A549 (cell line): Measurements from ENCODE around the gene STARD9. TPM values are rescaled to one million over a fixed set of nuclear protein-coding genes. Genes with fewer than 3 reads are reported as not detected.

Source experiments
- ATAC-seq, 2 experiments: fragments of 200-7000 bp in 1 of 2; fragments of >200 bp in 1 of 2; cut with Nextera tagmentation in 1 of 2; cut with Tn5 transposase in 1 of 2; 3 replicates each; pipeline versions ENCODE4 v1.8.0 to v1.9.1; 2018 to 2020; ENCODE audit warnings: mild to moderate bottlenecking in 1 of 2, moderate library complexity in 1 of 2
- CTCF ChIA-PET: fragments of 300-600 bp; sonication (Branson Sonifier 250); formaldehyde crosslinking; extraction: SDS; loops from one replicate; lab custom pipeline; 2021; ENCODE audit warnings: antibody characterized with exemption, inconsistent platforms; lab: Yijun Ruan, JAX
- POLR2A ChIA-PET: fragments of 350-600 bp; formaldehyde crosslinking; extraction: SDS; loops from one replicate; lab custom pipeline; 2021; ENCODE audit warnings: antibody characterized with exemption, inconsistent platforms; lab: Yijun Ruan, JAX
- DNase-seq, 2 experiments: peaks; one replicate each; pipeline versions ENCODE4 v3.0.0 to v3.0.0-alpha.2; 2011 to 2016; ENCODE audit warnings: low read depth in 1 of 2, low spot score in 1 of 2
- FAIRE-seq: peaks from 2 replicates; lab custom pipeline; 2011; peaks lifted over from hg19 to GRCh38; lab: Jason Lieb, UNC
- H3K27ac ChIP-seq, 2 experiments: fragments of >200 bp; sonication (Bioruptor Twin); formaldehyde crosslinking; 3 replicates each; pipeline ENCODE4 v1.5.1; 2016 to 2017
- H3K4me1 ChIP-seq: fragments of >200 bp; sonication (Bioruptor Twin); formaldehyde crosslinking; 3 replicates; pipeline ENCODE4 v1.6.1; 2016
- H3K4me2 ChIP-seq: fragments of >200 bp; sonication (Bioruptor Twin); formaldehyde crosslinking; 3 replicates; pipeline ENCODE4 v1.6.1; 2016
- H3K4me3 ChIP-seq: fragments of >200 bp; sonication (Bioruptor Twin); formaldehyde crosslinking; 3 replicates; pipeline ENCODE4 v1.5.1; 2016
- H3K9me3 ChIP-seq: fragments of >200 bp; sonication (Bioruptor Twin); formaldehyde crosslinking; 3 replicates; pipeline ENCODE4 v1.6.1; 2016
- ATOH8 ChIP-seq: fragments of 250-450 bp; sonication (Bioruptor Pico); IDR thresholded peaks from 2 replicates; pipeline ENCODE4 v1.5.0; 2020; ENCODE audit warnings: low read depth, mild to moderate bottlenecking, moderate library complexity
- BCL3 ChIP-seq: fragments of >200 bp; sonication (Bioruptor Twin); formaldehyde crosslinking; IDR thresholded peaks from 3 replicates; pipeline ENCODE4 v1.6.1; 2016
- CBX2 ChIP-seq: fragments of 200-600 bp; sonication (generic); IDR thresholded peaks from 2 replicates; pipeline ENCODE4 v1.6.1; 2016; ENCODE audit warnings: low read depth, mild to moderate bottlenecking, borderline replicate concordance
- CEBPB ChIP-seq, 2 experiments: fragments of >200 bp in 1 of 2; sonication (Bioruptor Twin) in 1 of 2; formaldehyde crosslinking in 1 of 2; IDR thresholded peaks; 2 replicates each; pipeline ENCODE4 v1.6.1; 2012 to 2016
- E2F6 ChIP-seq: IDR thresholded peaks from 2 replicates; pipeline ENCODE4 v1.6.1; 2012; ENCODE audit warnings: low read depth, borderline replicate concordance
- EHF ChIP-seq: fragments of 250-450 bp; sonication (Bioruptor Pico); IDR thresholded peaks from 2 replicates; pipeline ENCODE4 v1.5.0; 2020; ENCODE audit warnings: mild to moderate bottlenecking
- ELK1 ChIP-seq: fragments of 150-350 bp; IDR thresholded peaks from 2 replicates; pipeline ENCODE4 v1.6.1; 2014; ENCODE audit warnings: low read depth, mild to moderate bottlenecking, low read length
- EP300 ChIP-seq, 2 experiments: fragments of >200 bp; sonication (Bioruptor Twin); formaldehyde crosslinking; IDR thresholded peaks; 2 replicates in 1 of 2; 3 replicates in 1 of 2; pipeline ENCODE4 v1.6.1; 2016 to 2017
- FOXS1 ChIP-seq: fragments of 250-450 bp; sonication (Bioruptor Pico); IDR thresholded peaks from 2 replicates; pipeline ENCODE4 v1.5.0; 2020; ENCODE audit warnings: mild to moderate bottlenecking, moderate library complexity
- HEYL ChIP-seq: fragments of 250-450 bp; sonication (Bioruptor Pico); IDR thresholded peaks from 2 replicates; pipeline ENCODE4 v1.8.0; 2021; ENCODE audit warnings: mild to moderate bottlenecking, moderate library complexity
- HOXA7 ChIP-seq: fragments of 250-450 bp; sonication (Bioruptor Pico); IDR thresholded peaks from 2 replicates; pipeline ENCODE4 v1.5.0; 2020; ENCODE audit warnings: mild to moderate bottlenecking, moderate library complexity
- HOXB13 ChIP-seq: fragments of 250-450 bp; sonication (Bioruptor Pico); IDR thresholded peaks from 2 replicates; pipeline ENCODE4 v1.5.0; 2020; ENCODE audit warnings: low read depth, mild to moderate bottlenecking, moderate library complexity
- HOXB5 ChIP-seq: fragments of 250-450 bp; sonication (Bioruptor Pico); IDR thresholded peaks from 2 replicates; pipeline ENCODE4 v1.5.0; 2020; ENCODE audit warnings: mild to moderate bottlenecking, moderate library complexity
- JUNB ChIP-seq: fragments of >200 bp; sonication (Bioruptor Twin); formaldehyde crosslinking; IDR thresholded peaks from 2 replicates; pipeline ENCODE4 v1.6.1; 2016
- KDM5A ChIP-seq: fragments of 200-600 bp; sonication (generic); IDR thresholded peaks from 2 replicates; pipeline ENCODE4 v1.6.1; 2016; ENCODE audit warnings: antibody characterized with exemption, mild to moderate bottlenecking
- MAFK ChIP-seq: fragments of 450-650 bp; IDR thresholded peaks from 2 replicates; pipeline ENCODE4 v1.6.1; 2014; ENCODE audit not compliant: partially characterized antibody
- MAX ChIP-seq: IDR thresholded peaks from 2 replicates; pipeline ENCODE4 v1.6.1; 2012
- MAZ ChIP-seq: fragments of 150-350 bp; IDR thresholded peaks from 2 replicates; pipeline ENCODE4 v1.6.1; 2014; ENCODE audit warnings: antibody characterized with exemption, low read depth, low read length, borderline replicate concordance
- MYC ChIP-seq: IDR thresholded peaks from 2 replicates; pipeline ENCODE4 v1.6.1; 2012; ENCODE audit warnings: mild to moderate bottlenecking, inconsistent platforms, low read length, improper control_type of control experiment, borderline replicate concordance
- NPAS2 ChIP-seq: fragments of 250-450 bp; sonication (Bioruptor Pico); IDR thresholded peaks from 2 replicates; pipeline ENCODE4 v1.8.0; 2022; ENCODE audit warnings: mild to moderate bottlenecking, moderate library complexity, borderline replicate concordance
- NR3C1 ChIP-seq: fragments of >200 bp; sonication (Bioruptor Twin); formaldehyde crosslinking; IDR thresholded peaks from 3 replicates; pipeline ENCODE4 v1.6.1; 2017
- PHF8 ChIP-seq: fragments of 200-600 bp; sonication (generic); IDR thresholded peaks from 2 replicates; pipeline ENCODE4 v1.6.1; 2016; ENCODE audit warnings: low read depth, mild to moderate bottlenecking, antibody characterized with exemption, moderate library complexity, borderline replicate concordance
- RFX5 ChIP-seq: fragments of 450-650 bp; IDR thresholded peaks from 2 replicates; pipeline ENCODE4 v1.7.1; 2014; ENCODE audit warnings: antibody characterized with exemption, mild to moderate bottlenecking, moderate library complexity
- RNF2 ChIP-seq: fragments of 200-600 bp; sonication (generic); IDR thresholded peaks from 2 replicates; pipeline ENCODE4 v1.6.1; 2016; ENCODE audit warnings: low read depth, mild to moderate bottlenecking, antibody characterized with exemption, moderate library complexity, borderline replicate concordance
- SREBF2 ChIP-seq: fragments of 450-650 bp; IDR thresholded peaks from 2 replicates; pipeline ENCODE4 v1.6.1; 2014; ENCODE audit warnings: mild to moderate bottlenecking, moderate library complexity
- TFCP2L1 ChIP-seq: fragments of 250-450 bp; sonication (Bioruptor Pico); IDR thresholded peaks from 2 replicates; pipeline ENCODE4 v1.5.0; 2021; ENCODE audit warnings: mild to moderate bottlenecking
- TP53 ChIP-seq: fragments of 250-450 bp; sonication (Bioruptor Pico); IDR thresholded peaks from 2 replicates; pipeline ENCODE4 v1.5.0; 2021; ENCODE audit warnings: mild to moderate bottlenecking, moderate library complexity
- ZSCAN20 ChIP-seq: fragments of 250-450 bp; sonication (Bioruptor Pico); IDR thresholded peaks from 2 replicates; pipeline ENCODE4 v1.8.0; 2022; ENCODE audit warnings: mild to moderate bottlenecking, moderate library complexity
- WGBS: methylation state at CpG from one replicate; pipeline ENCODE4 v1.1.6; 2017; ENCODE audit errors: missing lambda C conversion rate; 5-methylcytosine and 5-hydroxymethylcytosine counted together
- polyA plus RNA-seq, 4 experiments: library from polyadenylated mRNA; depleted of rRNA in 3 of 4; stranded (reverse); fragments of >200 nt; fragmentation: RNase III in 1 of 4; extraction: RNeasy Plus Mini Kit Qiagen cat#74134 plus additional on column Dnase treatment in 1 of 4; gene quantifications; 2 replicates in 3 of 4; 3 replicates in 1 of 4; pipeline ENCODE4 v1.2.3, GENCODE V29; 2011 to 2017

The STARD9 gene
- polyA plus RNA-seq, 2 of the 4 experiments (the other 2 are of a cell fraction): 1.2 TPM

- ATAC-seq (no peak), DNase-seq (no peak), FAIRE-seq (no peak)
- WGBS: 97% methylated on average over 3 of the region's 3 CpGs
- H3K4me3 ChIP-seq: no peak overlapping the region
- CTCF ChIA-PET: no interaction called here
- no peaks in the 10 kb centered on the region for H3K9me3 ChIP-seq
- H3K4me2 ChIP-seq: no peak overlapping the region
- TF ChIP-seq KDM5A (no peak), ZSCAN20 (CRISPR knock-in tag) (no peak), HEYL (CRISPR knock-in tag) (no peak), ATOH8 (CRISPR knock-in tag) (no peak), TP53 (CRISPR knock-in tag) (no peak), MYC (no peak), BCL3 (no peak), MAFK (no peak), RNF2 (no peak), NR3C1 (no peak), CEBPB (IDR thresholded peaks at IDR 0.05) (no peak), MAZ (no peak), CBX2 (no peak), RFX5 (no peak), HOXB13 (CRISPR knock-in tag) (no peak), HOXB5 (CRISPR knock-in tag) (no peak), PHF8 (no peak), JUNB (no peak), SREBF2 (no peak), E2F6 (no peak)
- no peaks in the 10 kb centered on the region for H3K4me1 ChIP-seq
- H3K27ac ChIP-seq: no peak overlapping the region
- POLR2A ChIA-PET: no interaction called here
These were observed 16.7 kb upstream of the STARD9 start for GRCh38 chr15:42558739-42559138.

- DNase-seq: no peak
These were observed 711 bp downstream of the STARD9 start for GRCh38 chr15:42576040-42576594.

More at GRCh38 chr15:42576040-42576594, 711 bp downstream of the STARD9 start:
- Histone ChIP-seq H3K4me2 (peak overlapping the region; percentile 85), H3K9me3 (no peaks in the 10 kb centered on the region), H3K4me1 (peaks cover 10% of the 10 kb centered on the region; the same call in 1 of the 3 replicates), H3K4me3 (peak overlapping the region; percentile 65), H3K27ac (peak overlapping the region; percentile 73 to 96)
- ChIA-PET POLR2A (interaction anchor here (0.6 to 1.2 kb wide), 6 partner anchors 11 to 303 kb away, joined by 3 to 7 read pairs (median 4); partner anchors contain the start of genes GANC, HAUS2, LRRC57 and SNAP23), CTCF (no interaction called here)
- TF ChIP-seq HOXB13 (CRISPR knock-in tag) (no peak), TFCP2L1 (CRISPR knock-in tag) (no peak), EHF (CRISPR knock-in tag) (no peak), NPAS2 (CRISPR knock-in tag) (no peak), JUNB (no peak), ELK1 (no peak), KDM5A (no peak), HOXA7 (CRISPR knock-in tag) (no peak), ZSCAN20 (CRISPR knock-in tag) (no peak), FOXS1 (CRISPR knock-in tag) (no peak), EP300 (IDR thresholded peaks at IDR 0.05) (no peak), MAX (no peak)
- FAIRE-seq: no peak
- 47% methylated on average over 14 of the region's 16 CpGs for WGBS
- no peak for ATAC-seq
